ENCODE measurements around the gene ZNF385D.

DNA sequence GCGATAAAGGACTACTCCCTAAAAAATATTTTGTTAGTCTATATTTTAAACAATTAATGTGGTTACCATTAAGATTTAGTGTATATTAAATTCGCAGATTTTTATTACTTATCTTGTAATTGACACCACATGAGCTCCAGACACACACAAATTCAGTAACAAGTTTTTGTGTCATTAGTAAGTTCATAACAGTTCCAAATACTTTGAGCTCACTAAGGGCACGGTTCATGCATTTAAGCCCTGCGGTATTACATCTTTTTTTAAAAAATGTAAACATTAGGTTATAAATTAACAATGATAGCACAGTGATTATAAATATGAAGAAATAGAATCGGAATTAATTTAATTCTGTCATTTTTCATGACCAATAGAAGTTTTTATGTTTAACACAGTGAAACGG is 317.3 kb downstream of the ZNF385D start:
- TF ChIP-seq CTCF (IDR thresholded peaks at IDR 0.05) (no peak), POLR2A (IDR thresholded peaks at IDR 0.05) (no peak), POLR2AphosphoS5 (IDR thresholded peaks at IDR 0.05) (no peak)
